Endothelial cell of umbilical vein (primary cell): Measurements from ENCODE around the gene STON2. TPM values are rescaled to one million over a fixed set of nuclear protein-coding genes. Genes with fewer than 3 reads are reported as not detected.

Experiments used
- BruUV-seq: library from RNA; stranded (reverse); fragments of 400-500 nt; replicated peaks from 2 replicates; lab custom pipeline; 2021; lab: Mats Ljungman, UMichigan
- CTCF ChIA-PET: fragments of 300-600, 350-600 bp; sonication (Branson Sonifier 250); formaldehyde crosslinking; loops from one replicate; lab custom pipeline; 2021; ENCODE audit warnings: antibody characterized with exemption, inconsistent platforms; lab: Charles Lee
- POLR2A ChIA-PET: fragments of 300-600, 350-600 bp; sonication (Branson Sonifier 250); formaldehyde crosslinking; loops from one replicate; lab custom pipeline; 2021; ENCODE audit warnings: antibody characterized with exemption, inconsistent platforms; lab: Charles Lee
- DNase-seq: peaks from one replicate; pipeline ENCODE4 v3.0.0-alpha.2; 2011; ENCODE audit warnings: low read depth, low spot score
- FAIRE-seq: peaks from 2 replicates; lab custom pipeline; 2011; peaks lifted over from hg19 to GRCh38; lab: Jason Lieb, UNC
- H2AFZ ChIP-seq: 2 replicates; pipeline ENCODE4 v1.6.0; 2012; ENCODE audit warnings: low read depth, low read length, control low read depth, inconsistent platforms
- H3K27ac ChIP-seq: 2 replicates; pipeline ENCODE4 v1.5.1; 2011; ENCODE audit warnings: low read depth, mild to moderate bottlenecking, control low read depth, low read length, moderate library complexity; ENCODE audit not compliant: insufficient read depth
- H3K27me3 ChIP-seq, 2 experiments: 2 replicates each; pipeline versions ENCODE4 v1.6.0 to v1.6.1; 2011; ENCODE audit warnings: low read length in 2 of 2, mixed read lengths in 1 of 2; ENCODE audit not compliant: control insufficient read depth in 2 of 2, insufficient read depth in 2 of 2
- H3K36me3 ChIP-seq, 2 experiments: 2 replicates in 1 of 2; 3 replicates in 1 of 2; pipeline ENCODE4 v1.5.1; 2011; ENCODE audit warnings: low read length in 2 of 2, mild to moderate bottlenecking in 1 of 2, moderate library complexity in 1 of 2; ENCODE audit not compliant: control insufficient read depth in 2 of 2, insufficient read depth in 2 of 2; ENCODE audit errors: extremely low read depth in 1 of 2
- H3K4me1 ChIP-seq: 3 replicates; pipeline ENCODE4 v1.5.1; 2011; ENCODE audit warnings: mild to moderate bottlenecking, low read length; ENCODE audit not compliant: control insufficient read depth, insufficient read depth; ENCODE audit errors: extremely low read depth
- H3K4me2 ChIP-seq: 2 replicates; pipeline ENCODE4 v1.6.1; 2011; ENCODE audit warnings: low read length, control low read depth, mixed read lengths; ENCODE audit not compliant: insufficient read depth
- H3K4me3 ChIP-seq, 3 experiments: fragments of 200-600 bp in 1 of 3; sonication (generic), shearing (Covaris generic) in 1 of 3; replicated peaks in 1 of 3; 2 replicates each; pipeline ENCODE4 v1.5.1; 2011 to 2016; ENCODE audit warnings: control low read depth in 3 of 3, low read length in 3 of 3, mild to moderate bottlenecking in 2 of 3, inconsistent platforms in 1 of 3, low read depth in 1 of 3, moderate library complexity in 1 of 3; ENCODE audit not compliant: insufficient read depth in 1 of 3
- H3K79me2 ChIP-seq: 2 replicates; pipeline ENCODE4 v1.6.0; 2012; ENCODE audit warnings: low read length, inconsistent platforms; ENCODE audit not compliant: control insufficient read depth, insufficient read depth
- H3K9ac ChIP-seq: replicated peaks from 2 replicates; pipeline ENCODE3; 2011; ENCODE audit warnings: low read length, control low read depth; ENCODE audit not compliant: insufficient read depth; ENCODE audit errors: extremely low read depth
- H3K9me1 ChIP-seq: replicated peaks from 3 replicates; pipeline ENCODE4 v1.6.0; 2011; ENCODE audit warnings: mild to moderate bottlenecking, low read length; ENCODE audit not compliant: control insufficient read depth, insufficient read depth; ENCODE audit errors: extremely low read depth
- H3K9me3 ChIP-seq: replicated peaks from 2 replicates; pipeline ENCODE4 v1.5.1; 2012; ENCODE audit warnings: low read length, inconsistent platforms; ENCODE audit not compliant: control insufficient read depth, insufficient read depth
- H4K20me1 ChIP-seq: replicated peaks from 2 replicates; pipeline ENCODE3; 2011; ENCODE audit warnings: mild to moderate bottlenecking, low read length; ENCODE audit not compliant: control insufficient read depth, insufficient read depth; ENCODE audit errors: extremely low read depth
- EZH2 ChIP-seq: IDR thresholded peaks from 2 replicates; pipeline ENCODE4 v1.6.1; 2012; ENCODE audit warnings: borderline replicate concordance, low read depth, mild to moderate bottlenecking, moderate library complexity, low read length, inconsistent platforms; ENCODE audit not compliant: severe bottlenecking
- JUN ChIP-seq: IDR thresholded peaks from 2 replicates; pipeline ENCODE4 v1.6.1; 2011; ENCODE audit warnings: borderline replicate concordance, low read depth; ENCODE audit not compliant: insufficient read length, insufficient read depth
- POLR2AphosphoS5 ChIP-seq: IDR thresholded peaks from 2 replicates; pipeline ENCODE4 v1.6.1; 2012; ENCODE audit warnings: low read depth, mild to moderate bottlenecking, control low read depth, low read length, moderate library complexity; ENCODE audit not compliant: insufficient read depth
- dilution Hi-C: fragments of 300-500 bp; cut with MboI; formaldehyde crosslinking; loops from one replicate; pipeline ENCODE4 v1.15.0; 2019; ENCODE audit warnings: low sequenced_read_pairs; ENCODE audit not compliant: extremely low pct_ligation_motif_present
- intact Hi-C: fragments of 100-400 bp; cut with micrococcal nuclease; formaldehyde crosslinking; loops from one replicate; pipeline ENCODE4 v1.10.0; 2022
- polyA plus RNA-seq, 4 experiments: library from polyadenylated mRNA; depleted of rRNA in 3 of 4; stranded (reverse) in 3 of 4; unstranded in 1 of 4; fragments of >200 nt; gene quantifications; 2 replicates each; pipeline versions ENCODE4 v1.2.1 to v1.2.3, GENCODE V29; 2011 to 2012; ENCODE audit warnings: missing spikeins in 1 of 4
- total RNA-seq: library from RNA; stranded (reverse); gene quantifications from 2 replicates; pipeline ENCODE4 v1.2.3, GENCODE V29; 2021
- TF ChIP-seq, protein P1 (sequence below): IDR thresholded peaks from 2 replicates; pipeline ENCODE4 v1.6.1; 2011; ENCODE audit not compliant: insufficient read depth, insufficient read length

The STON2 gene
- total and polyA plus RNA-seq, 2 donors (not counting 3 experiments of a cell fraction or from before 2014, with no cell fraction given) = not detected

- H3K4me3 ChIP-seq = no peak overlapping the region
- no peaks in the 10 kb centered on the region for H3K9me1 ChIP-seq
- H2AFZ ChIP-seq = no peak overlapping the region
- DNase-seq (no peak), FAIRE-seq (no peak)
- dilution Hi-C loops (no loop called here), intact Hi-C loops (no loop called here)
- no peaks in the 10 kb centered on the region for H4K20me1 ChIP-seq
- no TSS peak for BruUV-seq
- no peak for TF ChIP-seq POLR2AphosphoS5
- TF ChIP-seq, protein P1, sequence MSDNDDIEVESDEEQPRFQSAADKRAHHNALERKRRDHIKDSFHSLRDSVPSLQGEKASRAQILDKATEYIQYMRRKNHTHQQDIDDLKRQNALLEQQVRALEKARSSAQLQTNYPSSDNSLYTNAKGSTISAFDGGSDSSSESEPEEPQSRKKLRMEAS = no peak
- no peak for TF ChIP-seq EZH2
- H3K36me3 ChIP-seq = no peaks in the 10 kb centered on the region
- POLR2A ChIA-PET = no interaction called here
- H3K4me1 ChIP-seq = no peaks in the 10 kb centered on the region
- H3K27ac ChIP-seq = no peak overlapping the region
- CTCF ChIA-PET = no interaction called here
- no peaks in the 10 kb centered on the region for H3K79me2 ChIP-seq
- H3K4me2 ChIP-seq = no peak overlapping the region
- no peaks in the 10 kb centered on the region for H3K9me3 ChIP-seq
- no peaks in the 10 kb centered on the region for H3K27me3 ChIP-seq
- no peak overlapping the region for H3K9ac ChIP-seq
Observed at GRCh38 chr14:81315341-81315740, 84.8 kb downstream of the STON2 start.

- intact Hi-C loops = no loop called here
- no peak for FAIRE-seq
- Histone ChIP-seq H2AFZ (no peak overlapping the region), H3K27me3 (no peaks in the 10 kb centered on the region), H3K4me2 (no peak overlapping the region), H3K9me3 (no peaks in the 10 kb centered on the region), H3K27ac (no peak overlapping the region), H3K9me1 (no peaks in the 10 kb centered on the region), H3K4me1 (no peaks in the 10 kb centered on the region), H3K79me2 (no peaks in the 10 kb centered on the region), H4K20me1 (no peaks in the 10 kb centered on the region), H3K4me3 (no peak overlapping the region), H3K36me3 (no peaks in the 10 kb centered on the region), H3K9ac (no peak overlapping the region)
- TF ChIP-seq JUN (no peak), EZH2 (no peak)
- CTCF ChIA-PET = no interaction called here
- dilution Hi-C loops = no loop called here
- POLR2A ChIA-PET = no interaction called here
- no peak for DNase-seq
- BruUV-seq = no TSS peak
Observed at GRCh38 chr14:81314443-81315175, 85.5 kb downstream of the STON2 start.
